Activated T-helper 17 cell treated with anti-CD3 and anti-CD28 coated beads, Interleukin-2, amount 50 U/mL, for 72 hours (primary cell): ENCODE results near the gene RREB1. TPM values are rescaled to one million over a fixed set of nuclear protein-coding genes. Genes with fewer than 3 reads are reported as not detected.
"Not testable (repeated sequence)": the region's sequence is repeated elsewhere in the genome, so short reads cannot be mapped to it uniquely, and the experiment has no call there.

ENCODE experiments used
- ATAC-seq: fragments of 150-1000 bp; cut with Tn5 transposase; replicated peaks from 2 replicates; pipeline ENCODE4 v1.10.0; 2021; ENCODE audit warnings: mild to moderate bottlenecking, moderate library complexity
- H3K27ac Mint-ChIP-seq: one replicate; pipeline ENCODE4 v1.8.0; 2022; ENCODE audit warnings: mixed read lengths
- H3K27me3 Mint-ChIP-seq: one replicate; pipeline ENCODE4 v1.8.0; 2022; ENCODE audit warnings: mixed read lengths
- H3K36me3 Mint-ChIP-seq: one replicate; pipeline ENCODE4 v1.8.0; 2022; ENCODE audit warnings: low read depth, mild to moderate bottlenecking, mixed read lengths
- H3K4me1 Mint-ChIP-seq: one replicate; pipeline ENCODE4 v1.8.0; 2022; ENCODE audit warnings: mixed read lengths
- H3K4me3 Mint-ChIP-seq: one replicate; pipeline ENCODE4 v1.8.0; 2022; ENCODE audit warnings: mild to moderate bottlenecking, mixed read lengths
- H3K9me3 Mint-ChIP-seq: one replicate; pipeline ENCODE4 v1.8.0; 2022; ENCODE audit warnings: mixed read lengths
- total RNA-seq, 2 donors: library from RNA; stranded (reverse); gene quantifications; one replicate each; pipeline ENCODE4 v1.2.3, GENCODE V29; 2022

The RREB1 gene
- total RNA-seq, 2 donors from 2014 or later, result 14.8 to 21.9 TPM

GRCh38 chr6:7153789-7154188, 46.0 kb downstream of the RREB1 start:
- H3K27ac Mint-ChIP-seq, result peak overlapping the region; percentile 14
- peak overlapping the region; percentile 10 for H3K4me3 Mint-ChIP-seq
- H3K9me3 Mint-ChIP-seq, result no peaks in the 10 kb centered on the region
- peaks cover 61% of the 10 kb centered on the region for H3K4me1 Mint-ChIP-seq
- H3K36me3 Mint-ChIP-seq, result peaks cover 8% of the 10 kb centered on the region
- peak; percentile 44 for ATAC-seq
- no peaks in the 10 kb centered on the region for H3K27me3 Mint-ChIP-seq

- peak; percentile 82 for ATAC-seq
- Mint-ChIP-seq H3K9me3 (no peaks in the 10 kb centered on the region), H3K36me3 (peaks cover 8% of the 10 kb centered on the region), H3K4me1 (peaks cover 68% of the 10 kb centered on the region), H3K4me3 (peak overlapping the region; percentile 10), H3K27ac (peak overlapping the region; percentile 66), H3K27me3 (no peaks in the 10 kb centered on the region)
Measured at GRCh38 chr6:7154341-7155139, 46.8 kb downstream of the RREB1 start.

- Mint-ChIP-seq H3K36me3 (peaks cover 8% of the 10 kb centered on the region), H3K4me3 (peak overlapping the region; percentile 30), H3K27ac (peak overlapping the region; percentile 66), H3K27me3 (no peaks in the 10 kb centered on the region), H3K4me1 (peaks cover 59% of the 10 kb centered on the region), H3K9me3 (no peaks in the 10 kb centered on the region)
- ATAC-seq, result peak; percentile 30
Measured at GRCh38 chr6:7155871-7156579, 48.3 kb downstream of the RREB1 start.

- Mint-ChIP-seq H3K4me1 (peaks cover 65% of the 10 kb centered on the region), H3K36me3 (peaks cover 8% of the 10 kb centered on the region), H3K27me3 (no peaks in the 10 kb centered on the region), H3K9me3 (no peaks in the 10 kb centered on the region), H3K4me3 (peak overlapping the region; percentile 30), H3K27ac (peak overlapping the region; percentile 66)
- ATAC-seq, result no peak
Measured at GRCh38 chr6:7156643-7157278, 49.0 kb downstream of the RREB1 start.

GRCh38 chr6:7157307-7157706, 49.5 kb downstream of the RREB1 start:
- not testable (repeated sequence) for H3K9me3 Mint-ChIP-seq, H3K36me3 Mint-ChIP-seq, ATAC-seq, H3K4me3 Mint-ChIP-seq, H3K27me3 Mint-ChIP-seq
- Mint-ChIP-seq H3K27ac (peak overlapping the region; percentile 45), H3K4me1 (peaks cover 66% of the 10 kb centered on the region)

- Mint-ChIP-seq H3K36me3 (peaks cover under 1% of the 10 kb centered on the region), H3K4me3 (no peak overlapping the region), H3K27ac (peak overlapping the region; percentile 45), H3K27me3 (no peaks in the 10 kb centered on the region), H3K4me1 (peaks cover 60% of the 10 kb centered on the region), H3K9me3 (no peaks in the 10 kb centered on the region)
- ATAC-seq, result no peak
Measured at GRCh38 chr6:7157752-7158616, 50.2 kb downstream of the RREB1 start.

- no peak for ATAC-seq
- Mint-ChIP-seq H3K27ac (no peak overlapping the region), H3K9me3 (no peaks in the 10 kb centered on the region), H3K27me3 (no peaks in the 10 kb centered on the region), H3K4me1 (peaks cover 46% of the 10 kb centered on the region), H3K36me3 (peaks cover 12% of the 10 kb centered on the region), H3K4me3 (no peak overlapping the region)
Measured at GRCh38 chr6:7159790-7160525, 52.2 kb downstream of the RREB1 start.

GRCh38 chr6:7161253-7161623, 53.5 kb downstream of the RREB1 start:
- Mint-ChIP-seq H3K9me3 (no peaks in the 10 kb centered on the region), H3K36me3 (peaks cover 12% of the 10 kb centered on the region), H3K27me3 (no peaks in the 10 kb centered on the region), H3K4me3 (no peak overlapping the region), H3K4me1 (peaks cover 42% of the 10 kb centered on the region), H3K27ac (peak overlapping the region; percentile 85)
- ATAC-seq, result no peak

- Mint-ChIP-seq H3K36me3 (peaks cover 12% of the 10 kb centered on the region), H3K4me3 (no peak overlapping the region), H3K27ac (peak overlapping the region; percentile 85), H3K4me1 (peaks cover 40% of the 10 kb centered on the region), H3K9me3 (no peaks in the 10 kb centered on the region), H3K27me3 (no peaks in the 10 kb centered on the region)
- ATAC-seq, result no peak
Measured at GRCh38 chr6:7161845-7162244, 54.1 kb downstream of the RREB1 start.

GRCh38 chr6:7163661-7164071, 55.9 kb downstream of the RREB1 start:
- Mint-ChIP-seq H3K27ac (peak overlapping the region; percentile 11), H3K36me3 (peaks cover 12% of the 10 kb centered on the region), H3K4me3 (no peak overlapping the region)

GRCh38 chr6:7164536-7165001, 56.8 kb downstream of the RREB1 start:
- no peaks in the 10 kb centered on the region for H3K27me3 Mint-ChIP-seq
- no peak overlapping the region for H3K4me3 Mint-ChIP-seq
- H3K4me1 Mint-ChIP-seq, result peaks cover 21% of the 10 kb centered on the region
- peak overlapping the region; percentile 15 for H3K27ac Mint-ChIP-seq
- no peak for ATAC-seq
- H3K36me3 Mint-ChIP-seq, result peaks cover 12% of the 10 kb centered on the region
- H3K9me3 Mint-ChIP-seq, result no peaks in the 10 kb centered on the region

More at GRCh38 chr6:7163661-7164071, 55.9 kb downstream of the RREB1 start:
- H3K4me1 Mint-ChIP-seq, result peaks cover 29% of the 10 kb centered on the region
- no peaks in the 10 kb centered on the region for H3K9me3 Mint-ChIP-seq
- ATAC-seq, result no peak
- H3K27me3 Mint-ChIP-seq, result no peaks in the 10 kb centered on the region

GRCh38 chr6:7165002-7165889, 57.5 kb downstream of the RREB1 start:
- no peaks in the 10 kb centered on the region for H3K9me3 Mint-ChIP-seq
- H3K27me3 Mint-ChIP-seq, result no peaks in the 10 kb centered on the region
- no peak overlapping the region for H3K4me3 Mint-ChIP-seq
- peaks cover 12% of the 10 kb centered on the region for H3K36me3 Mint-ChIP-seq
- ATAC-seq, result no peak
- peaks cover 21% of the 10 kb centered on the region for H3K4me1 Mint-ChIP-seq
- peak overlapping the region; percentile 41 for H3K27ac Mint-ChIP-seq

- Mint-ChIP-seq H3K4me3 (no peak overlapping the region), H3K27ac (peak overlapping the region; percentile 41), H3K27me3 (no peaks in the 10 kb centered on the region), H3K4me1 (peaks cover 21% of the 10 kb centered on the region), H3K9me3 (no peaks in the 10 kb centered on the region), H3K36me3 (peaks cover 12% of the 10 kb centered on the region)
- no peak for ATAC-seq
Measured at GRCh38 chr6:7165890-7166267, 58.1 kb downstream of the RREB1 start.
